Measurements from ENCODE around the gene TMEM219. TPM values are rescaled to one million over a fixed set of nuclear protein-coding genes. Genes with fewer than 3 reads are reported as not detected.
"Not testable (repeated sequence)": the region's sequence is repeated elsewhere in the genome, so short reads cannot be mapped to it uniquely, and the experiment has no call there.

Gene TMEM219
- total RNA-seq, 1 experiment from 2014 or later, result 69.6 TPM

DNA sequence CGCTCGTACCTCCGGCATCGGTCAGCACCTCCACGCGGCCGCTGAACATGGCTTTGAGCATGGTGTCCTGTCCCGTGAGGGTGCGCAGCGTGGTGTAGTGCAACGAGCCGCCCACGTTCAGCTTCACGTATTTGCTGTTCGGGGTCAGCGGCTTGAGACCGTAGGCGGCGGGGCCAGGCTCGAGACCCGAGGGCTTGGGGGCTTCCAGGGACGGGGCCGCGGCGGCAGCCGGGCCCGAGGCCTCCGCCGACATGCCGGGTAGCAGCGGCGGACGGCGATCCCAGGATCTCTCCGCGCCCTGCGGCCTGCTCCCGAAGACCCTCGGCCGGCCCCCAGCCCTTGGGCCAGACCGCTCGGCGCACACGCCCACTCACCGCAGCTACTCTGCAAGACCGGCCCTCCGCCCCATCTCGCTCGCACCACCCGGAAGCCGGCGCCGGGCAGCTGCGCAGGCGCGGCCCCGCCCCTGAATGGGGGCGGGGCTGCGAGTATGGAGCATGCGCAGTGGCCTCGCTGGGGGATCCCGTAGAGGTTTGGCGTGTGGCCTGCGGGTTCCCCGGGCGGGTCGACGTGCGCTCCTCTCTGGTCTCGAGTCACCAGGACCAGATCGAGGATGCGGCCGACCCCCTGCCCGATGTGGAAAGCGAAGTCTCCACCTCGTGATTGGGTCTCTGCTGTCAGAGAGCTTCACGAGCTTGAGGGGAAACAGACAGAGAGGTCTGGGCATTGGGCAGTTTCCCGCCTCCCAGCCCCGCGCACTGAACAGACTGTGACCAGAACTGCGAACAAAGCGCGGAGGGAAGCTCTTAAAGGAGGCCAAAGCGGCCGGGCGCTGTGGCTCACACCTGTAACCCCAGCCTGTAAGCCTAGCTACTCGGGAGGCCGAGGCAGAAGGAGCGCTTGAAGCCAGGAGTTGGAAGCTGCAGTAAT, 35.8 kb upstream of the TMEM219 start, which contains the start of gene KCTD13 (continued):
- TF ChIP-seq ZNF232 (CRISPR knock-in tag; IDR thresholded peaks at IDR 0.05), result no peak
- TF ChIP-seq, protein P1, sequence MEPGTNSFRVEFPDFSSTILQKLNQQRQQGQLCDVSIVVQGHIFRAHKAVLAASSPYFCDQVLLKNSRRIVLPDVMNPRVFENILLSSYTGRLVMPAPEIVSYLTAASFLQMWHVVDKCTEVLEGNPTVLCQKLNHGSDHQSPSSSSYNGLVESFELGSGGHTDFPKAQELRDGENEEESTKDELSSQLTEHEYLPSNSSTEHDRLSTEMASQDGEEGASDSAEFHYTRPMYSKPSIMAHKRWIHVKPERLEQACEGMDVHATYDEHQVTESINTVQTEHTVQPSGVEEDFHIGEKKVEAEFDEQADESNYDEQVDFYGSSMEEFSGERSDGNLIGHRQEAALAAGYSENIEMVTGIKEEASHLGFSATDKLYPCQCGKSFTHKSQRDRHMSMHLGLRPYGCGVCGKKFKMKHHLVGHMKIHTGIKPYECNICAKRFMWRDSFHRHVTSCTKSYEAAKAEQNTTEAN (CRISPR knock-in tag; IDR thresholded peaks at IDR 0.05), result peak; percentile 58; the same call in 1 of the 2 replicates
- TF ChIP-seq, protein P2, sequence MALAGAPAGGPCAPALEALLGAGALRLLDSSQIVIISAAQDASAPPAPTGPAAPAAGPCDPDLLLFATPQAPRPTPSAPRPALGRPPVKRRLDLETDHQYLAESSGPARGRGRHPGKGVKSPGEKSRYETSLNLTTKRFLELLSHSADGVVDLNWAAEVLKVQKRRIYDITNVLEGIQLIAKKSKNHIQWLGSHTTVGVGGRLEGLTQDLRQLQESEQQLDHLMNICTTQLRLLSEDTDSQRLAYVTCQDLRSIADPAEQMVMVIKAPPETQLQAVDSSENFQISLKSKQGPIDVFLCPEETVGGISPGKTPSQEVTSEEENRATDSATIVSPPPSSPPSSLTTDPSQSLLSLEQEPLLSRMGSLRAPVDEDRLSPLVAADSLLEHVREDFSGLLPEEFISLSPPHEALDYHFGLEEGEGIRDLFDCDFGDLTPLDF (CRISPR knock-in tag; IDR thresholded peaks at IDR 0.05), result 0 out of 2 replicates have a peak, but pooled peaks have one; percentile 51
- TF ChIP-seq ZNF138 (CRISPR knock-in tag; conservative IDR thresholded peaks at IDR 0.05), result no peak
- TF ChIP-seq, protein P3, sequence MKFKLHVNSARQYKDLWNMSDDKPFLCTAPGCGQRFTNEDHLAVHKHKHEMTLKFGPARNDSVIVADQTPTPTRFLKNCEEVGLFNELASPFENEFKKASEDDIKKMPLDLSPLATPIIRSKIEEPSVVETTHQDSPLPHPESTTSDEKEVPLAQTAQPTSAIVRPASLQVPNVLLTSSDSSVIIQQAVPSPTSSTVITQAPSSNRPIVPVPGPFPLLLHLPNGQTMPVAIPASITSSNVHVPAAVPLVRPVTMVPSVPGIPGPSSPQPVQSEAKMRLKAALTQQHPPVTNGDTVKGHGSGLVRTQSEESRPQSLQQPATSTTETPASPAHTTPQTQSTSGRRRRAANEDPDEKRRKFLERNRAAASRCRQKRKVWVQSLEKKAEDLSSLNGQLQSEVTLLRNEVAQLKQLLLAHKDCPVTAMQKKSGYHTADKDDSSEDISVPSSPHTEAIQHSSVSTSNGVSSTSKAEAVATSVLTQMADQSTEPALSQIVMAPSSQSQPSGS (CRISPR knock-in tag; IDR thresholded peaks at IDR 0.05; ENCODE audit: borderline replicate concordance, low read depth), result no peak
- TF ChIP-seq ETV6 (CRISPR knock-in tag; IDR thresholded peaks at IDR 0.05), result peak; percentile 82

DNA sequence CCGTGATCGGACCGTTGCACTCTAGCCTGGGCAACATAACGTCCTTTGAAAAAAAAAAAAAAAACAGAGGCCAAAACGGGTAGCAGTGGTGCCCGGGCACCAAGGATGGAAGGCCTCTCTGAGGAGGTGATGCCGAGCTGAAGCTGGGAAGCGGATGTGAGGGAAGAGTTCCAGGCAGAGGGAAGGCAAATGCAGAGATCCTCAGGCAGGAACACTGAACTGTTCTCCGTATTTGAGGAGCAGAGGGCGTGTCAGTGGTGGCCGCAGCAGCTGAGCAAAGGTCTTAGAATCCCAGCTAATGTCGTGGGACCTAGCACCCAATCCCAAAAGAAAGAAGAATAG, 35.2 kb upstream of the TMEM219 start:
- ChIA-PET POLR2A (interaction anchor here (0.6 to 2.5 kb wide), 10 partner anchors 11 to 860 kb away, joined by 3 to 14 read pairs (median 6); partner anchors contain the start of genes ASPHD1, SEZ6L2, TAOK2 and TMEM219), CTCF (interaction anchor here (0.6 to 1.9 kb wide), 13 partner anchors 12 to 255 kb away, joined by 3 to 16 read pairs (median 4); partner anchors contain the start of genes ASPHD1, SEZ6L2, TLCD3B and TMEM219)
- DNase-seq (ENCODE audit: low spot score) (no peak), ATAC-seq (peak; percentile 6)
- H3K4me1 Mint-ChIP-seq, result peaks cover 18% of the 10 kb centered on the region
- no peaks in the 10 kb centered on the region; the same call in 1 of the 2 replicates for H3K27me3 Mint-ChIP-seq (ENCODE audit: low read depth)
- peak overlapping the region; percentile 97; the same call in 1 of the 2 replicates for H3K27ac Mint-ChIP-seq
- TF ChIP-seq FOXP1 (CRISPR knock-in tag; IDR thresholded peaks at IDR 0.05; ENCODE audit: borderline replicate concordance), result no peak
- TF ChIP-seq TEAD1 (CRISPR knock-in tag; IDR thresholded peaks at IDR 0.05), result no peak
- TF ChIP-seq, protein P4, sequence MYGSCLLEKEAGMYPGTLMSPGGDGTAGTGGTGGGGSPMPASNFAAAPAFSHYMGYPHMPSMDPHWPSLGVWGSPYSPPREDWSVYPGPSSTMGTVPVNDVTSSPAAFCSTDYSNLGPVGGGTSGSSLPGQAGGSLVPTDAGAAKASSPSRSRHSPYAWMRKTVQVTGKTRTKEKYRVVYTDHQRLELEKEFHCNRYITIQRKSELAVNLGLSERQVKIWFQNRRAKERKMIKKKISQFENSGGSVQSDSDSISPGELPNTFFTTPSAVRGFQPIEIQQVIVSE (CRISPR knock-in tag; IDR thresholded peaks at IDR 0.05; ENCODE audit: borderline replicate concordance), result no peak
- no peak for TF ChIP-seq SOX15 (CRISPR knock-in tag; IDR thresholded peaks at IDR 0.05)
- TF ChIP-seq GRHL2 (CRISPR knock-in tag; IDR thresholded peaks at IDR 0.05; ENCODE audit: insufficient replicate concordance, severe bottlenecking), result no peak
- TF ChIP-seq ZNF671 (CRISPR knock-in tag; IDR thresholded peaks at IDR 0.05), result no peak
- TF ChIP-seq OVOL2 (CRISPR knock-in tag; IDR thresholded peaks at IDR 0.05; ENCODE audit: borderline replicate concordance), result no peak
- no peaks in the 10 kb centered on the region; the same call in 1 of the 2 replicates for H3K36me3 Mint-ChIP-seq
- H3K4me3 Mint-ChIP-seq, result peak overlapping the region; percentile 93
- no peaks in the 10 kb centered on the region for H3K9me3 Mint-ChIP-seq

DNA sequence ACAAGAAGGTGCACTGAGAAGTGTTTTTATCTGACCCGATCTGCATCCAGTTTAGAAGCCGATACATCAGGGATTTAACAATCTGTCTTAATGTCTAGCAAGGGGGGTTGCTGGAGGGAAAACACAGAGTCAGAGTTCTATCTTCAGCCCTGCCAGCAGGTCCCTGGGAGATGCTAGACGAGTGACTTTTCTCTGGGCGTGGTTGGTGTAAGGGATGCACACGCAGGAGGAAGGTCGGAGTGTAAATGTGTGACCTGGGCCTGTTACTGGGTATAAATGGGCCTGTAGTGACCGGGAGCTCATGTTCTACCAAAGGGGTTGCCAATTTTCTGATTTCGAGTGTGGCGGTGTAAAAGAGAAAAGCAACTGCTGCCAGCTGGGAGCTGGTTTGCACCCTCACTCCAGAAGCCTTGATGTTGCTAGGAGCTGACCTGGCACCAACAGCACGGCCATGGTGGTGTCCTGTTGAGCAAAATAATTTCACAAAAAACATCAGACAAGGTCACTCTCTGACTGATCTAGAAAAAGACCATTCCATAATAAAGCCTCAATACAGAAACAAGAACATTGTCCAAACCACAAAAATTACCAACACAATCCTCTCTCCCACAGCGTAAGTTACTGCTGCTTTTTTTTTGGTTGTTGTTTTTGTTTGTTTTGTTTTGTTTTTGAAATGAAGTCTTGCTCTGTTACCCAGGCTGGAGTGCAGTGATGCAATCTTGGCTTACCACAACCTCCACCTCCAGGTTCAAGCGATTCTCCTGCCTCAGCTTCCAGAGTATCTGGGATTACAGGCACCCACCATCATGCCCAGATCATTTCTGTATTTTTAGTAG, 34.6 kb upstream of the TMEM219 start:
- TF ChIP-seq TP53 (CRISPR knock-in tag; IDR thresholded peaks at IDR 0.05), result no peak
- CTCF ChIA-PET, result interaction anchor here (0.6 to 1.8 kb wide), 9 partner anchors 15 to 255 kb away, joined by 3 to 16 read pairs (median 6); partner anchors contain the start of genes TLCD3B and TMEM219
- H3K36me3 Mint-ChIP-seq, result no peaks in the 10 kb centered on the region; the same call in 1 of the 2 replicates
- POLR2A ChIA-PET, result interaction anchor here (0.6 to 2.5 kb wide), 8 partner anchors 15 to 94 kb away, joined by 4 to 14 read pairs (median 6); partner anchors contain the start of genes ASPHD1, SEZ6L2, TAOK2 and TMEM219
- ATAC-seq, result no peak
- H3K27me3 Mint-ChIP-seq (ENCODE audit: low read depth), result no peaks in the 10 kb centered on the region; the same call in 1 of the 2 replicates
- H3K27ac Mint-ChIP-seq, result peak overlapping the region; percentile 97; the same call in 1 of the 2 replicates
- peaks cover 18% of the 10 kb centered on the region for H3K4me1 Mint-ChIP-seq
- H3K9me3 Mint-ChIP-seq, result no peaks in the 10 kb centered on the region
- H3K4me3 Mint-ChIP-seq, result peak overlapping the region; percentile 93
- no peak for DNase-seq (ENCODE audit: low spot score)

DNA sequence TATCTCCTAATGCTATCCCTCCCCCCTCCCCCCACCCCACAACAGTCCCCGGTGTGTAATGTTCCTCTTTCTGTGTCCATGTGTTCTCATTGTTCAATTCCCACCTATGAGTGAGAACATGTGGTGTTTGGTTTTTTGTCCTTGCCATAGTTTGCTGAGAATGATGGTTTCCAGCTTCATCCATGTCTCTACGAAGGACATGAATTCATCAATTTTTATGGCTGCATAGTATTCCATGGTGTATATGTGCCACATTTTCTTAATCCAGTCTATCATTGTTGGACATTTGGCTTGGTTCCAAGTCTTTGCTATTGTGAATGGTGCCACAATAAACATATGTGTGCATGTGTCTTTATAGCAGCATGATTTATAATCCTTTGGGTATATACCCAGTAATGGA, 30.1 kb upstream of the TMEM219 start:
- DNase-seq (ENCODE audit: low spot score); H3K27ac Mint-ChIP-seq; CTCF ChIA-PET; ATAC-seq; H3K9me3 Mint-ChIP-seq; H3K4me1 Mint-ChIP-seq; H3K36me3 Mint-ChIP-seq; H3K4me3 Mint-ChIP-seq; POLR2A ChIA-PET; H3K27me3 Mint-ChIP-seq (ENCODE audit: low read depth): not testable (repeated sequence)
